ENCODE measurements around the gene BAIAP2. TPM values are rescaled to one million over a fixed set of nuclear protein-coding genes. Genes with fewer than 3 reads are reported as not detected.

Gene BAIAP2
- total and polyA plus RNA-seq, 2 experiments from 2014 or later = 27.1 to 49.7 TPM

- WGBS (ENCODE audit: low lambda C conversion rate, missing lambda C conversion rate) = 89% methylated on average over 39 of the region's 41 CpGs
- H3K27ac ChIP-seq = peak overlapping the region; percentile 76
- no peak overlapping the region for H3K4me3 ChIP-seq
These were observed 95.7 kb downstream of the BAIAP2 start for GRCh38 chr17:81130385-81131361.

GRCh38 chr17:81131486-81132196, 96.7 kb downstream of the BAIAP2 start:
- 81% methylated on average over 14 of the region's 14 CpGs for WGBS (ENCODE audit: low lambda C conversion rate, missing lambda C conversion rate)
- H3K4me2 ChIP-seq = peak overlapping the region; percentile 41
- no peaks in the 10 kb centered on the region for H4K20me1 ChIP-seq (ENCODE audit: insufficient read depth, poor library complexity, severe bottlenecking)
- no peaks in the 10 kb centered on the region for H3K79me2 ChIP-seq
- no peaks in the 10 kb centered on the region for H3K9me2 ChIP-seq (replicated peaks; ENCODE audit: insufficient read depth)
- peaks cover 14% of the 10 kb centered on the region for H3K4me1 ChIP-seq (ENCODE audit: insufficient read depth)
- no peak overlapping the region for H3K4me3 ChIP-seq
- DNase-seq (ENCODE audit: low spot score) = peak; percentile 74
- H3K27ac ChIP-seq = peak overlapping the region; percentile 86
- TF ChIP-seq CTCF (IDR thresholded peaks at IDR 0.05; ENCODE audit: poor library complexity) (no peak), EZH2phosphoT487 (IDR thresholded peaks at IDR 0.05; ENCODE audit: low read depth, severe bottlenecking, unreplicated experiment) (no peak), EZH2 (IDR thresholded peaks at IDR 0.05; ENCODE audit: borderline replicate concordance) (no peak)
- H3K27me3 ChIP-seq = no peaks in the 10 kb centered on the region
- no peaks in the 10 kb centered on the region for H3K36me3 ChIP-seq (replicated peaks; ENCODE audit: insufficient read depth, low read depth)
- H2AFZ ChIP-seq = no peak overlapping the region
- no peaks in the 10 kb centered on the region for H3K9me3 ChIP-seq (ENCODE audit: low read depth)

More at GRCh38 chr17:81130385-81131361, 95.7 kb downstream of the BAIAP2 start:
- Histone ChIP-seq H3K9me2 (replicated peaks; ENCODE audit: insufficient read depth) (no peaks in the 10 kb centered on the region), H4K20me1 (ENCODE audit: insufficient read depth, poor library complexity, severe bottlenecking) (no peaks in the 10 kb centered on the region), H2AFZ (no peak overlapping the region), H3K27me3 (no peaks in the 10 kb centered on the region), H3K9me3 (ENCODE audit: low read depth) (no peaks in the 10 kb centered on the region), H3K4me2 (peak overlapping the region; percentile 41), H3K36me3 (replicated peaks; ENCODE audit: insufficient read depth, low read depth) (no peaks in the 10 kb centered on the region), H3K79me2 (no peaks in the 10 kb centered on the region), H3K4me1 (ENCODE audit: insufficient read depth) (peaks cover 14% of the 10 kb centered on the region)
- no peak for TF ChIP-seq EZH2 (IDR thresholded peaks at IDR 0.05; ENCODE audit: borderline replicate concordance)
- no peak for TF ChIP-seq CTCF (IDR thresholded peaks at IDR 0.05; ENCODE audit: poor library complexity)
- TF ChIP-seq EZH2phosphoT487 (IDR thresholded peaks at IDR 0.05; ENCODE audit: low read depth, severe bottlenecking, unreplicated experiment) = no peak
- no peak for DNase-seq (ENCODE audit: low spot score)

GRCh38 chr17:81132197-81132540, 97.2 kb downstream of the BAIAP2 start:
- Histone ChIP-seq H3K4me1 (ENCODE audit: insufficient read depth) (peaks cover 14% of the 10 kb centered on the region), H3K4me2 (no peak overlapping the region), H3K36me3 (replicated peaks; ENCODE audit: insufficient read depth, low read depth) (no peaks in the 10 kb centered on the region), H4K20me1 (ENCODE audit: insufficient read depth, poor library complexity, severe bottlenecking) (no peaks in the 10 kb centered on the region), H3K79me2 (no peaks in the 10 kb centered on the region), H3K27ac (peak overlapping the region; percentile 86), H3K27me3 (no peaks in the 10 kb centered on the region), H3K4me3 (no peak overlapping the region), H3K9me3 (ENCODE audit: low read depth) (no peaks in the 10 kb centered on the region), H3K9me2 (replicated peaks; ENCODE audit: insufficient read depth) (no peaks in the 10 kb centered on the region), H2AFZ (no peak overlapping the region)
- 85% methylated on average over 10 of the region's 11 CpGs for WGBS (ENCODE audit: low lambda C conversion rate, missing lambda C conversion rate)
- TF ChIP-seq EZH2phosphoT487 (IDR thresholded peaks at IDR 0.05; ENCODE audit: low read depth, severe bottlenecking, unreplicated experiment) = no peak
- TF ChIP-seq CTCF (IDR thresholded peaks at IDR 0.05; ENCODE audit: poor library complexity) = no peak
- TF ChIP-seq EZH2 (IDR thresholded peaks at IDR 0.05; ENCODE audit: borderline replicate concordance) = no peak
- DNase-seq (ENCODE audit: low spot score) = no peak

Data from hepatocyte (in vitro differentiated cells).